Ectodermal cell (in vitro differentiated cells): ENCODE results near the gene ABLIM3.
"Not testable (repeated sequence)": the region's sequence is repeated elsewhere in the genome, so short reads cannot be mapped to it uniquely, and the experiment has no call there.

Source experiments
- H3K27ac ChIP-seq: 2 replicates; pipeline ENCODE4 v1.7.0; 2013; ENCODE audit warnings: mild to moderate bottlenecking, low read depth, low read length; ENCODE audit not compliant: insufficient read depth, poor library complexity, severe bottlenecking
- H3K27me3 ChIP-seq: 2 replicates; pipeline ENCODE4 v1.7.0; 2013; ENCODE audit warnings: mild to moderate bottlenecking, low read length; ENCODE audit not compliant: insufficient read depth, control insufficient read depth, poor library complexity, severe bottlenecking
- H3K36me3 ChIP-seq: one replicate; pipeline ENCODE4 v1.7.0; 2013; ENCODE audit warnings: low read length; ENCODE audit not compliant: control insufficient read depth, insufficient read depth
- H3K4me1 ChIP-seq: one replicate; pipeline ENCODE4 v1.7.0; 2013; ENCODE audit warnings: low read length; ENCODE audit not compliant: control insufficient read depth, insufficient read depth
- H3K4me3 ChIP-seq: 2 replicates; pipeline ENCODE4 v1.7.0; 2013; ENCODE audit warnings: low read depth, low read length, control low read depth; ENCODE audit not compliant: insufficient read depth
- H3K9me3 ChIP-seq: 2 replicates; pipeline ENCODE4 v1.7.0; 2013; ENCODE audit warnings: mild to moderate bottlenecking, low read length, moderate library complexity; ENCODE audit not compliant: control insufficient read depth
- WGBS, 2 experiments: methylation state at CpG; one replicate each; pipeline ENCODE4 v1.1.7; 2013; ENCODE audit warnings: missing lambda C conversion rate in 2 of 2; 5-methylcytosine and 5-hydroxymethylcytosine counted together

Gene ABLIM3

GRCh38 chr5:149265597-149265996 is 124.3 kb downstream of the ABLIM3 start:
- 69 to 70% methylated on average over 4 of the region's 4 CpGs for WGBS, 2 experiments
- H3K27ac ChIP-seq = no peak overlapping the region

DNA sequence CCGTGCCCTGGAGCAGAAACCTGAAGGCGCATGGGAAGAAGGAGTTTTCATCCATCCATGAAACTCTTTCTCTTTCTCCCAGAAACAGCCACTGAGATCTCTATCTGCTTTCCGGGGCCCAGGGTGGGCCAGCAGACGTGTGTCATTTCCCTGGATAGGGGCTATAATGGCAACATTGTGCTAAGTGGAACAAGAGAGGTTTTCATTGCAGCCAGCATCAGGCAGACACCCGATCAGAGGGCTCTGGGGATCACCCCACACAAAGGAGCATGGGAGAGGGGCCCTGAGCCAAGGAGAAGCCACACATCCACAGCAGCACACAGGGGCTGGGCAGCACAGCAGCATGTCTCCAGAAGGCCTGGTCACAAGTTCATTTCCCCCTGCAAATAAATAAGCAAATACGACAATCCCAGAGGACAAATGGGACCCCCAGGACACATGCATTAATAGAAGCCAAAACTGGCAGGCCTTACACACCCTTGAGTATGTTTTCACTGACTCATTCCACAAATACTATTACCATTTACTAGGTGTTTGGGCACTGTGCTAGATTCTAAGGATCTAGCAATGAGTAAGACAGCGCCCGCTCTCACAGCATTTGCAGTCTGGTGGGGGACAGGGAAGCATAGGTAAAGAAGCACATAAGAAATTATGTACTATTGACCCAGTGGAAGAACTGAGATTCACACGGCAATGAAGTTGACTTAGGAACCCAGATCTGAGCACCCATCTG is 126.1 kb downstream of the ABLIM3 start:
- H3K4me3 ChIP-seq = no peak overlapping the region
- H3K9me3 ChIP-seq = no peaks in the 10 kb centered on the region
- no peaks in the 10 kb centered on the region for H3K36me3 ChIP-seq
- H3K27ac ChIP-seq = no peak overlapping the region
- 89 to 92% methylated on average over 9 of the region's 9 CpGs for WGBS, 2 experiments
- no peaks in the 10 kb centered on the region for H3K4me1 ChIP-seq
- peaks cover 42% of the 10 kb centered on the region for H3K27me3 ChIP-seq

More at GRCh38 chr5:149265597-149265996, 124.3 kb downstream of the ABLIM3 start:
- H3K9me3 ChIP-seq = no peaks in the 10 kb centered on the region
- no peaks in the 10 kb centered on the region for H3K4me1 ChIP-seq
- H3K4me3 ChIP-seq = no peak overlapping the region
- no peaks in the 10 kb centered on the region for H3K36me3 ChIP-seq
- peaks cover 24% of the 10 kb centered on the region for H3K27me3 ChIP-seq

DNA sequence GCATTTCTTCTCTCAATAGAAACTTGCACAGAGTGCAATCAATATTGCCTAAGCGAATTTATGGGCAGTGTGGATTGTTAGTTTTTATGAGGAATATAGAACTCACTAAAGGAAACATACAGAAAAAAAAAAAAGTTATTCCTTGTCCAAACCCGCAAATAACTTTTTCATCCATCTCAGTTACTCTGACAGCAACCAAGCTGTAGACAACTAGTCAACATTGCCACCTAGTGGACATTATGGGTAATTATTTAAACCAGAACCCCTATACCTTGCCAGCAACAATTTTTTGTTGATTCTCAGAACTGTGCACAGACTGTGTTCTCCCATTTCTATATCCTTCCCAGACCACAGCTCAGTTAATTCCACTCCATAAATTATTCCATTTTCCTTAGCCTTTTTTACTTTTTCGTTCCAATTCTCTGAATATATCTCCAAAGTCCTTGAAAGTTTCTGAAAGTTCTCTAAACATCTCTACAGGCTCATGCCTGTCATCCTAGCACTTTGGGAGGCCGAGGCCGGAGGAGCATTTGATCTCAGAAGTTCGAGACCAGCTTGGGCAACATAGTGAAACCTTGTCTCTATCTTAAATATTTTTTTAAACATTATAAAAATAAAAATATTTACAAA is 127.8 kb downstream of the ABLIM3 start:
- H3K9me3 ChIP-seq = no peaks in the 10 kb centered on the region
- H3K36me3 ChIP-seq = no peaks in the 10 kb centered on the region
- no peak overlapping the region for H3K27ac ChIP-seq
- no peaks in the 10 kb centered on the region for H3K4me1 ChIP-seq
- peaks cover 55% of the 10 kb centered on the region for H3K27me3 ChIP-seq
- no peak overlapping the region for H3K4me3 ChIP-seq
- whole genome bisulfite sequencing, 2 experiments = 56 to 59% methylated on average over 4 to 5 of the region's 6 CpGs

- Histone ChIP-seq H3K27me3 (peaks cover 46% of the 10 kb centered on the region), H3K9me3 (no peaks in the 10 kb centered on the region), H3K36me3 (no peaks in the 10 kb centered on the region), H3K4me3 (peak overlapping the region; percentile 50), H3K4me1 (no peaks in the 10 kb centered on the region), H3K27ac (no peak overlapping the region)
- 3 to 4% methylated on average over 40 of the region's 40 CpGs for WGBS, 2 experiments
These were observed 130.0 kb downstream of the ABLIM3 start for GRCh38 chr5:149271195-149271715.

GRCh38 chr5:149271716-149272563 is 130.6 kb downstream of the ABLIM3 start, which contains the start of gene AFAP1L1:
AFAP1L1 (plus strand) TSS chr5:149271859; CDS start chr5:149271969, 110 bp downstream.
- Histone ChIP-seq H3K27ac (no peak within 1 kb of the TSS), H3K9me3 (no peaks in the 10 kb centered on the region), H3K4me1 (no peaks in the 10 kb centered on the region), H3K36me3 (no peaks in the 10 kb centered on the region), H3K4me3 (peak within 1 kb of the TSS; percentile 50), H3K27me3 (peaks cover 46% of the 10 kb centered on the region)
- WGBS, 2 experiments = 0 to 1% methylated on average over 81 of the region's 81 CpGs

DNA sequence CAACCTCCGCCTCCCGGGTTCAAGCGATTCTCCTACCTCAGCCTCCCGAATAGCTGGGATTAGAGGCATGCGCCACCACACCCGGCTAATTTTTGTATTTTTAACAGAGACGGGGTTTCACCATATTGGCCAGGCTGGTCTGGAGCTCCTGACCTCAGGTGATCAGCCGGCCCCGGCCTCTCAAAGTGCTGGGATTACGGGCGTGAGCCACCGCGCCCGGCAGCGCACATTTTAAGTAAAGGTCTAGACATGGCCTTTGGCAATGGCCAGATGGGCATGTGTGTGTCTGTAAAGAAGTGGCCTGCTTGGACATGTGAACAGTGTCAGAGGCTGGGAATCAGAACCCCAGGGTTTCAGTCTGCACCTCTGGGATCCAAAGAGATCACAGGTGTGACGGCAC is 131.5 kb downstream of the ABLIM3 start:
- not testable (repeated sequence) for H3K4me1 ChIP-seq, H3K9me3 ChIP-seq, H3K27ac ChIP-seq, H3K36me3 ChIP-seq, H3K4me3 ChIP-seq
- WGBS, 2 experiments = 61 to 69% methylated on average over 16 of the region's 16 CpGs
- H3K27me3 ChIP-seq = peaks cover 46% of the 10 kb centered on the region

GRCh38 chr5:149273237-149273636 is 131.9 kb downstream of the ABLIM3 start:
- Histone ChIP-seq H3K4me1 (no peaks in the 10 kb centered on the region), H3K27me3 (peaks cover 46% of the 10 kb centered on the region), H3K9me3 (no peaks in the 10 kb centered on the region), H3K27ac (no peak overlapping the region), H3K4me3 (no peak overlapping the region), H3K36me3 (no peaks in the 10 kb centered on the region)
- WGBS, 2 experiments = 66 to 70% methylated on average over 4 of the region's 5 CpGs

DNA sequence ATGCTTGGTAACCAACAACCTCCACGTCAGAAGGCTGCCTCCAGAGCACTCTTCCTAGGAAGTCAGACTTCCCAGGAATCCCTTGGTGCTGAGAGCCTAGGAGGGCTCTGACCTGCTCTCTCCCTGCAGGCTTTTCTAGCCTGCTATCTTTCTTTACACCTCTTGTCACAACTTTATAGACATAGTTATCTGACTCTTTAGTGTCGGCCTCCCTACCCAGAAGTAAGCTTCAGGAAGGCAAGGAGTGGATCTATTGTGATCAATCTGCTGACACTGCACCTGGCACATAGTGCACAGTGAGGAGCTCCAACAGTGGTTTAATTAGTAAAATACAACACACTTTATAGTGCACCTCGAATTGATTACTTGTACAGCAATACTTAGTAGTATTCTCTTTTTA is 132.7 kb downstream of the ABLIM3 start:
- no peaks in the 10 kb centered on the region for H3K4me1 ChIP-seq
- no peak overlapping the region for H3K4me3 ChIP-seq
- WGBS, 2 experiments = 65 to 68% methylated on average over 2 to 3 of the region's 3 CpGs
- peaks cover 46% of the 10 kb centered on the region for H3K27me3 ChIP-seq
- no peak overlapping the region for H3K27ac ChIP-seq
- H3K36me3 ChIP-seq = no peaks in the 10 kb centered on the region
- H3K9me3 ChIP-seq = no peaks in the 10 kb centered on the region

GRCh38 chr5:149274939-149275338 is 133.6 kb downstream of the ABLIM3 start:
- WGBS, 2 experiments = 89 to 93% methylated on average over 1 of the region's 1 CpG
- Histone ChIP-seq H3K9me3 (no peaks in the 10 kb centered on the region), H3K27me3 (peaks cover 45% of the 10 kb centered on the region), H3K4me1 (no peaks in the 10 kb centered on the region), H3K4me3 (no peak overlapping the region), H3K27ac (no peak overlapping the region), H3K36me3 (no peaks in the 10 kb centered on the region)

DNA sequence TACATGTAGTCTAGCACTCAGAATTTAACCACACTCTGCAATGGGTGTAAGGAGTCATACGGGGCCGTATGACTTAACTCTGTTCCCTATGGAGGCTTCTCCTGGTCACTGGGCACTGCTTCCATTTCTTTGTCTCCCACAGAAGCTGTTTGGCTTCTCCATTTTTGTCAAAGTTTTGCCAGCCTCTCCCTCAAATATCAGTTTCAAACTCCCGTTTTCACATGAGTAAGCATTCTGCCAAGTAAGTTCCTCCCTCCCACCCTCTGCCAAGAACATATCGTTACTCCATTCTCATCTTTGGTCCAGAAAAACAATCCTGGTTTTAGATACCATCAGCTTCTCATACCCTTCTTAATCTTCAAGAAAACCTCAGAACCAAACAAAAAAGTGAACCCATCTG is 136.5 kb downstream of the ABLIM3 start:
- H3K9me3 ChIP-seq = no peaks in the 10 kb centered on the region
- no peaks in the 10 kb centered on the region for H3K36me3 ChIP-seq
- H3K4me3 ChIP-seq = no peak overlapping the region
- H3K4me1 ChIP-seq = no peaks in the 10 kb centered on the region
- peaks cover 16% of the 10 kb centered on the region for H3K27me3 ChIP-seq
- H3K27ac ChIP-seq = no peak overlapping the region
- WGBS, 2 experiments = 89 to 91% methylated on average over 4 of the region's 4 CpGs
